IMR-90 (cell line): Measurements from ENCODE around the gene CDC42EP3.

ENCODE experiments used
- CHD1 ChIP-seq: IDR thresholded peaks from 2 replicates; pipeline ENCODE4 v1.6.1; 2012; ENCODE audit warnings: low read depth, low read length, improper control_type of control experiment
- CTCF ChIP-seq: conservative IDR thresholded peaks from 2 replicates; pipeline ENCODE4 v1.5.1; 2012; ENCODE audit warnings: mild to moderate bottlenecking, low read depth, low read length, improper control_type of control experiment
- FOS ChIP-seq: fragments of 150-350 bp; IDR thresholded peaks from 2 replicates; pipeline ENCODE4 v1.6.1; 2016; ENCODE audit warnings: low read depth, low read length
- MAFK ChIP-seq: IDR thresholded peaks from 2 replicates; pipeline ENCODE4 v1.6.1; 2012; ENCODE audit warnings: low read depth, low read length, improper control_type of control experiment
- MAZ ChIP-seq: IDR thresholded peaks from 2 replicates; pipeline ENCODE4 v1.6.1; 2012; ENCODE audit warnings: low read depth, mild to moderate bottlenecking, low read length, improper control_type of control experiment, moderate library complexity, borderline replicate concordance
- MXI1 ChIP-seq: IDR thresholded peaks from 2 replicates; pipeline ENCODE4 v1.6.1; 2012; ENCODE audit warnings: low read depth, mild to moderate bottlenecking, low read length, moderate library complexity, borderline replicate concordance
- NFE2L2 ChIP-seq: fragments of 150-350 bp; IDR thresholded peaks from 2 replicates; pipeline ENCODE4 v1.6.1; 2016; ENCODE audit warnings: low read depth, mild to moderate bottlenecking, low read length
- POLR2A ChIP-seq: IDR thresholded peaks from 2 replicates; pipeline ENCODE4 v1.6.1; 2012; ENCODE audit warnings: mild to moderate bottlenecking, low read depth, low read length
- RCOR1 ChIP-seq: IDR thresholded peaks from 2 replicates; pipeline ENCODE4 v1.6.1; 2012; ENCODE audit warnings: mild to moderate bottlenecking, low read length, improper control_type of control experiment; ENCODE audit not compliant: insufficient replicate concordance
- RFX5 ChIP-seq: IDR thresholded peaks from 2 replicates; pipeline ENCODE4 v1.8.0; 2012; ENCODE audit warnings: low read depth, mild to moderate bottlenecking, low read length, moderate library complexity
- SMC3 ChIP-seq: fragments of 150-350 bp; IDR thresholded peaks from 2 replicates; pipeline ENCODE4 v1.6.1; 2016; ENCODE audit warnings: low read depth, mild to moderate bottlenecking, antibody characterized with exemption, low read length, moderate library complexity
- USF2 ChIP-seq: fragments of 150-350 bp; IDR thresholded peaks from 2 replicates; pipeline ENCODE4 v1.6.1; 2017; ENCODE audit warnings: mild to moderate bottlenecking, antibody characterized with exemption, low read length, low read depth

GRCh38 chr2:37622450-37623100 lies 48.9 kb downstream of the CDC42EP3 start:
- no peak for TF ChIP-seq RCOR1
- TF ChIP-seq RFX5: no peak
- no peak for TF ChIP-seq CTCF
- TF ChIP-seq POLR2A: no peak
- TF ChIP-seq CHD1: no peak
- no peak for TF ChIP-seq SMC3
- TF ChIP-seq USF2: no peak
- TF ChIP-seq NFE2L2: no peak
- TF ChIP-seq FOS: no peak
- TF ChIP-seq MAFK: no peak
- no peak for TF ChIP-seq MAZ
- no peak for TF ChIP-seq MXI1
